ENCODE measurements around the gene ZNRF4.
"Not testable (repeated sequence)": the region's sequence is repeated elsewhere in the genome, so short reads cannot be mapped to it uniquely, and the experiment has no call there.

The ZNRF4 gene

DNA sequence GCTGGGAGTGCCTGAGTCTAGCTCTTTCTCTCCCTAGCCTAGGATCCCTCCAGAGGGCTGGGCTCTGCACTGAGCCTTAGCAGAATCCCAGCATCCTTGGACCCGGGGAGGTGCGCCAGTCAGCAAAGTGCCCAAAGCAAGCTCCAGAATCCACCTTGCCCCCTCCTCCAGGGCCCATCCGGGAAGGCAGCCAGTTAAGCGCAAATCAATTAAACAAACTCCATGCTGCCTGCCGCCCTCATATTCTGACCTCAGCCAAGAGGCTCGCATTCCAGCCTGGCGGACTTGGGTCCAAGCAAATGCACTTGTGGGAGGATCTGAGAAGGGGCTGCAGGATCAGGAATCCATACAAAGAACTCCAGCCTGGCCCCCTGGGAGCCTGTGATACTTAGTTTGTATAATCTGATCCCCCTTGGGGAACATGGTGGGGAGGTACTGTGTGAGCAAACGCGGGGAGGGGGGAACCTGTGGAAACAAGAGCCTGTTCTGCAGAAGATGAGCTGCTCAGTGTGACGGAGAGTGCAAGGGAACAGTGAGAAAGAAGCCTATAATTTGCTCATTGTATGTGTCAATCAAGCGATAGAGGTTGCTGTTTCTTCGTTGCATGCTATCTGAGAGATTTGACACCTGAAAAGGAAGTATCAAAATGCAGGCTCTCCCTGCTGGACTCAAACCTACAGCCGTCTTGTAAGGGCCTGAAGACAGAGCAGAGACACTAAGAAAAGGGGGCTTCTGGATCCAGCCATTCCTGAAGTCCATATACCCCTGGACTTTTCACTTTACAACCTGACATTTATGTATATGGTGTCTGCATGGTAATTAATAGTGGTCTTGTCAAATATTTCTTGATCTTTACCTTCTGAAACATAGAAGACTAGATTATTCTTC lies 29.4 kb downstream of the ZNRF4 start:
- in situ Hi-C loops (cut with HindIII; ENCODE audit: low pct_ligation_motif_present, low sequenced_read_pairs), result no loop called here

DNA sequence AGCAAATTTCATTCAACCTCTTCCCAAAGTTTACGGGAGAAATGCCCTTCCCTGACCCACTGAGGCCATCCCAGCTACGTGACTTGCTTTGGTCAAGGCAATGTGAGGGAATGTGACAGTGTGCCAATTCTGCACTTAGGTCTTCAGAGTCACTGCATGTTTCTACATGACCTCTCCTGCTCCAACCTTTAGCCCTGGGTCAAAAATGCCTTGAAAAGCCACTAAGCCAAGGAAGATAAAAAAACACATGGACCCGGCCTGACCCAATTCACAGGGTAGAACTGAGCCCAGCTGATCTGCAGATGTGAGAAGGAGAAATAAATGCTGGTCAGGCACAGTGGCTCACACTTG lies 30.0 kb downstream of the ZNRF4 start:
- H3K27ac ChIP-seq, result no peak overlapping the region
- peaks cover 20% of the 10 kb centered on the region for H3K27me3 ChIP-seq (replicated peaks)
- no peak for DNase-seq
- no peak overlapping the region for H3K4me3 ChIP-seq (ENCODE audit: low read depth, low read length)
- H3K36me3 ChIP-seq (replicated peaks), result no peaks in the 10 kb centered on the region
- TF ChIP-seq, protein P1, sequence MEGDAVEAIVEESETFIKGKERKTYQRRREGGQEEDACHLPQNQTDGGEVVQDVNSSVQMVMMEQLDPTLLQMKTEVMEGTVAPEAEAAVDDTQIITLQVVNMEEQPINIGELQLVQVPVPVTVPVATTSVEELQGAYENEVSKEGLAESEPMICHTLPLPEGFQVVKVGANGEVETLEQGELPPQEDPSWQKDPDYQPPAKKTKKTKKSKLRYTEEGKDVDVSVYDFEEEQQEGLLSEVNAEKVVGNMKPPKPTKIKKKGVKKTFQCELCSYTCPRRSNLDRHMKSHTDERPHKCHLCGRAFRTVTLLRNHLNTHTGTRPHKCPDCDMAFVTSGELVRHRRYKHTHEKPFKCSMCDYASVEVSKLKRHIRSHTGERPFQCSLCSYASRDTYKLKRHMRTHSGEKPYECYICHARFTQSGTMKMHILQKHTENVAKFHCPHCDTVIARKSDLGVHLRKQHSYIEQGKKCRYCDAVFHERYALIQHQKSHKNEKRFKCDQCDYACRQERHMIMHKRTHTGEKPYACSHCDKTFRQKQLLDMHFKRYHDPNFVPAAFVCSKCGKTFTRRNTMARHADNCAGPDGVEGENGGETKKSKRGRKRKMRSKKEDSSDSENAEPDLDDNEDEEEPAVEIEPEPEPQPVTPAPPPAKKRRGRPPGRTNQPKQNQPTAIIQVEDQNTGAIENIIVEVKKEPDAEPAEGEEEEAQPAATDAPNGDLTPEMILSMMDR (IDR thresholded peaks at IDR 0.05; ENCODE audit: low read depth, low read length, missing control alignments), result no peak
- in situ Hi-C loops (cut with HindIII; ENCODE audit: low pct_ligation_motif_present, low sequenced_read_pairs), result no loop called here

More for the DNA sequence above, 29.4 kb downstream of the ZNRF4 start:
- no peak overlapping the region for H3K27ac ChIP-seq
- H3K27me3 ChIP-seq (replicated peaks), result peaks cover 18% of the 10 kb centered on the region
- no peak for DNase-seq
- no peak overlapping the region for H3K4me3 ChIP-seq (ENCODE audit: low read depth, low read length)
- no peaks in the 10 kb centered on the region for H3K36me3 ChIP-seq (replicated peaks)
- TF ChIP-seq, protein P1 (IDR thresholded peaks at IDR 0.05; ENCODE audit: low read depth, low read length, missing control alignments), result no peak

DNA sequence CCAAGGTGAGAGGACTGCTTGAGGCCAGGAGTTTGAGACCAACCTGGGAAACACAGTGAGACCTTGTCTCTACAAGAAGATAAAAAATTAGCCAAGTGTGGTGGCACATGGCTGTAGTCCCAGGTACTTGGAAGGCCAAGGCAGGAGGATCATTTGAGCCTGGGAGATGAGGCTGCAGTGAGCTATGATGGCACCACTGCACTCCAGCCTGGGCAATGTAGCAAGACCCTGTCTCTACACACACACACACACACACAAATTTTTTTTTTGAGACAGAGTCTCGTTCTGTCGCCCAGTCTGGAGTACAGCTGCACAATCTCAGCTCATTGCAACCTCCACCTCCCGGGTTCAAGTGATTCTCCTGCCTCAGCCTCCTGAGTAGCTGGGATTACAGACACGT lies 30.4 kb downstream of the ZNRF4 start:
- H3K4me3 ChIP-seq (ENCODE audit: low read depth, low read length); in situ Hi-C loops (cut with HindIII; ENCODE audit: low pct_ligation_motif_present, low sequenced_read_pairs); DNase-seq; H3K36me3 ChIP-seq (replicated peaks); H3K27ac ChIP-seq: not testable (repeated sequence)
- peaks cover 20% of the 10 kb centered on the region for H3K27me3 ChIP-seq (replicated peaks)

DNA sequence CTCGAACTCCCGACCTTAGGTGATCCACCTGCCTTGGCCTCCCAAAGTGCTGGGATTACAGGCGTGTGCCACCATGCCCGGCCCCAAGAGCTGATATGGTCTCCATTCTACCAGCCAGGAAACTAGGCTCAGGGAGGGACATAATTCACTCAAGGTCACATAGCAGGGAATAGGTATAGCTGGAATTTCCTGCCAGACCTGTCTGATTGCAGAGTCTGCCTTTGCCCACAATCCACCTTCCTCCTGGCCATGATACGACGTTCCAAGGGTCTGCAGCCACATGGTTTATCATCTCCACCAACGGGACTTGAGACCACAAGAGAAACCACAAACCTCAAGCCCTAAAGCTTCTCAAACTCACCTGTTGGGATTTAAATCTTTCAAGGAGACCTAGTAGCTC lies 32.0 kb downstream of the ZNRF4 start:
- Histone ChIP-seq H3K4me3 (ENCODE audit: low read depth, low read length) (no peak overlapping the region), H3K36me3 (replicated peaks) (no peaks in the 10 kb centered on the region), H3K27me3 (replicated peaks) (peaks cover 29% of the 10 kb centered on the region), H3K27ac (no peak overlapping the region)
- TF ChIP-seq, protein P1 (IDR thresholded peaks at IDR 0.05; ENCODE audit: low read depth, low read length, missing control alignments), result no peak
- in situ Hi-C loops (cut with HindIII; ENCODE audit: low pct_ligation_motif_present, low sequenced_read_pairs), result no loop called here
- no peak for DNase-seq

DNA sequence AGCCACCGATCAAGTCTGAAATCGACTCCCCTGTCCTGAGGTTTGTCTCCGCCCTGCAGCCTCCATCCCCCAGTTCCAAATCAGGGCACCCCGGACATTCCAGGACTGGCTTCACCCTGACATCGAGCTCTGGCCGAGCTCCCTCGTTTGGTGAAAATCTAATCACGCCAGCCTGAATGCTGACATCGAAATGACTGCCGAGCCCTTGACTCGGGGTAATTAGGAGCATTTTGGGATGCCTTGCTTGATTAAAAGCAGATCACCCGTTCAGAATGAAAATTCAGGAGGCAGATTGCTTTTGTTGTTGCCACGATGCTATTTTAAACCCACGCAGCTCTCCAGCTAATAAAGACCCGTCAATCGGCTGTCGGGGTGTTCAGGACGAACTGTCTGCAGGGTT lies 34.3 kb downstream of the ZNRF4 start:
- Histone ChIP-seq H3K36me3 (replicated peaks) (no peaks in the 10 kb centered on the region), H3K4me3 (ENCODE audit: low read depth, low read length) (no peak overlapping the region), H3K27ac (no peak overlapping the region), H3K27me3 (replicated peaks) (peaks cover 46% of the 10 kb centered on the region)
- in situ Hi-C loops (cut with HindIII; ENCODE audit: low pct_ligation_motif_present, low sequenced_read_pairs), result no loop called here
- no peak for DNase-seq
- TF ChIP-seq, protein P1 (IDR thresholded peaks at IDR 0.05; ENCODE audit: low read depth, low read length, missing control alignments), result no peak

DNA sequence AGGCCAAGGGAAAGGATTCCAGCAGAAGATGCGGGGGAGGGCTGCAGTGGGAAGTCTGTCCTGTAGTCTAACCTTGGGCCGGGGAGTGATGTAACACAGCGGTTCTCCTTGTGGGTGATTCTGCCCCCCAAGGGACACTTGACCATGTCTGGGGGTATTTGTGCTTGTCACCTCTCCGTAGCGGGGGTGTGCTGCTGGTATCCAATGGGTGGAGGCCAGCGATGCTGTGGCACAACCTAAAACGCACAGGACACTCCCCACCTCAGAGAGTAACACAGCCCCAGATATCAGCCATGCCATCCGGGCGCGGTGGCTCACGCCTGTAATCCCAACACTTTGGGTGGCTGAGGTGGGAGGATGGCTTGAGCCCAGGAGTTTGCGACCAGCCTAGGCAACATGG lies 36.3 kb downstream of the ZNRF4 start:
- in situ Hi-C loops (cut with HindIII; ENCODE audit: low pct_ligation_motif_present, low sequenced_read_pairs), result no loop called here
- Histone ChIP-seq H3K27ac (no peak overlapping the region), H3K36me3 (replicated peaks) (no peaks in the 10 kb centered on the region), H3K27me3 (replicated peaks) (peaks cover 47% of the 10 kb centered on the region), H3K4me3 (ENCODE audit: low read depth, low read length) (no peak overlapping the region)
- DNase-seq, result no peak
- TF ChIP-seq, protein P1 (IDR thresholded peaks at IDR 0.05; ENCODE audit: low read depth, low read length, missing control alignments), result no peak
